ENCODE measurements around the gene POLD2. TPM values are rescaled to one million over a fixed set of nuclear protein-coding genes. Genes with fewer than 3 reads are reported as not detected.
A peak's percentile ranks its signal among the peaks of the same experiment; 100 is the strongest.

The POLD2 gene
- total and polyA plus RNA-seq, 2 of the 13 experiments (the other 11 are each of a cell fraction or from before 2014, with no cell fraction given), result 87.6 to 95.1 TPM

DNA sequence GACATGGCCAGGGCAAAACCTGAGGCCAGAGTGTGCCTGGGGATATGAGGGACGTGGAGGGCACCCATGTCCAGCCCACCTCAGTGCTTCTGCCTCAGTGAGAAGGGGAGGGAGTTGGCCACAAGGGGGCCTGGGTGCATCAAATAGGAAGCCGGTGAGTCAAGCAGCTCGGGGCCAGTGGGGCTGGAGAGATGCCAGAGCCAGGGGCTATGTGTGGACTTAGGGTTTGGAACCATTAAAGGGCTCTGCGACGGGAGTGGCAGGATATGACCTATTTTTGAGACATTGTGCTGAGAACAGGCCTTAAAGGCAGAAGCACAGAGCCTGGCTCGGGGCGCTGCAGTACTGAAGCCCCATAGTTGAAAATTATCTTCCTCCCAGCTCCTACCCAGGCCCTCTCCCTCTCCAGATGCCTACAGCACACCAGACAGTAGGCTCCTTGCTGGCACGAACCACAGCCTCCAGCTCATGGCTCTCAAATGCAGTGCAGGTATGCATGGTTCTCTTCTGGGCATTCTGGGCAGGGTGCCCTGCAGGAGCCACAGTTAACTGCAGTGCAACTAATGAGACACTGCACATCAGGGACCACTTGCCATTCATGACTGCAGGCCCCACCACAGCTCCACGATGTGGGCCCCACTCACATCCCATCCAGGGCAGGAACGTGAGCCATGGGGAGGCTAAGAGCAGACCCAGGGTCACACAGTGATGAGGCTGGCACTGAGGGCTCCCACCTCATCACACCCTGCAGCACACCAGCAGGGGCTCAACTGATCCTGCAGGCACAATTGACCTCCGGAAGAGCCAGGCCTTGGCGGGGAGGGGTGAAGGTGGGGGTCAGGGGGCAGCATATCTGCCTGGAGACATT is 50.8 kb downstream of the POLD2 start (continued):
- TF ChIP-seq TARDBP (CRISPR knock-in tag; IDR thresholded peaks at IDR 0.05), result no peak; the same call in 1 of the 2 replicates
- TF ChIP-seq NR2F1 (CRISPR knock-in tag; IDR thresholded peaks at IDR 0.05), result no peak
- TF ChIP-seq, protein P1, sequence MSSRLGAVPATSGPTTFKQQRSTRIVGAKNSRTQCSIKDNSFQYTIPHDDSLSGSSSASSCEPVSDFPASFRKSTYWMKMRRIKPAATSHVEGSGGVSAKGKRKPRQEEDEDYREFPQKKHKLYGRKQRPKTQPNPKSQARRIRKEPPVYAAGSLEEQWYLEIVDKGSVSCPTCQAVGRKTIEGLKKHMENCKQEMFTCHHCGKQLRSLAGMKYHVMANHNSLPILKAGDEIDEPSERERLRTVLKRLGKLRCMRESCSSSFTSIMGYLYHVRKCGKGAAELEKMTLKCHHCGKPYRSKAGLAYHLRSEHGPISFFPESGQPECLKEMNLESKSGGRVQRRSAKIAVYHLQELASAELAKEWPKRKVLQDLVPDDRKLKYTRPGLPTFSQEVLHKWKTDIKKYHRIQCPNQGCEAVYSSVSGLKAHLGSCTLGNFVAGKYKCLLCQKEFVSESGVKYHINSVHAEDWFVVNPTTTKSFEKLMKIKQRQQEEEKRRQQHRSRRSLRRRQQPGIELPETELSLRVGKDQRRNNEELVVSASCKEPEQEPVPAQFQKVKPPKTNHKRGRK (CRISPR knock-in tag; IDR thresholded peaks at IDR 0.05), result no peak
- TF ChIP-seq ZNF788 (CRISPR knock-in tag; IDR thresholded peaks at IDR 0.05; ENCODE audit: borderline replicate concordance), result no peak
- no peak for TF ChIP-seq U2AF2 (IDR thresholded peaks at IDR 0.05; ENCODE audit: low read depth, low read length)
- TF ChIP-seq MAFK (conservative IDR thresholded peaks at IDR 0.05 in 1 of 2, IDR thresholded peaks at IDR 0.05 in 1 of 2; ENCODE audit: low read length in 2 of 2), result no peak
- TF ChIP-seq, protein P2, sequence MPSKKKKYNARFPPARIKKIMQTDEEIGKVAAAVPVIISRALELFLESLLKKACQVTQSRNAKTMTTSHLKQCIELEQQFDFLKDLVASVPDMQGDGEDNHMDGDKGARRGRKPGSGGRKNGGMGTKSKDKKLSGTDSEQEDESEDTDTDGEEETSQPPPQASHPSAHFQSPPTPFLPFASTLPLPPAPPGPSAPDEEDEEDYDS (CRISPR knock-in tag; IDR thresholded peaks at IDR 0.05), result no peak
- TF ChIP-seq, protein P3, sequence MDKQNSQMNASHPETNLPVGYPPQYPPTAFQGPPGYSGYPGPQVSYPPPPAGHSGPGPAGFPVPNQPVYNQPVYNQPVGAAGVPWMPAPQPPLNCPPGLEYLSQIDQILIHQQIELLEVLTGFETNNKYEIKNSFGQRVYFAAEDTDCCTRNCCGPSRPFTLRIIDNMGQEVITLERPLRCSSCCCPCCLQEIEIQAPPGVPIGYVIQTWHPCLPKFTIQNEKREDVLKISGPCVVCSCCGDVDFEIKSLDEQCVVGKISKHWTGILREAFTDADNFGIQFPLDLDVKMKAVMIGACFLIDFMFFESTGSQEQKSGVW (CRISPR knock-in tag; IDR thresholded peaks at IDR 0.05; ENCODE audit: borderline replicate concordance), result no peak
- TF ChIP-seq NRL (CRISPR knock-in tag; IDR thresholded peaks at IDR 0.05; ENCODE audit: borderline replicate concordance), result no peak
- no peak for TF ChIP-seq ZNF558 (CRISPR knock-in tag; IDR thresholded peaks at IDR 0.05; ENCODE audit: borderline replicate concordance)
- TF ChIP-seq, protein P4, sequence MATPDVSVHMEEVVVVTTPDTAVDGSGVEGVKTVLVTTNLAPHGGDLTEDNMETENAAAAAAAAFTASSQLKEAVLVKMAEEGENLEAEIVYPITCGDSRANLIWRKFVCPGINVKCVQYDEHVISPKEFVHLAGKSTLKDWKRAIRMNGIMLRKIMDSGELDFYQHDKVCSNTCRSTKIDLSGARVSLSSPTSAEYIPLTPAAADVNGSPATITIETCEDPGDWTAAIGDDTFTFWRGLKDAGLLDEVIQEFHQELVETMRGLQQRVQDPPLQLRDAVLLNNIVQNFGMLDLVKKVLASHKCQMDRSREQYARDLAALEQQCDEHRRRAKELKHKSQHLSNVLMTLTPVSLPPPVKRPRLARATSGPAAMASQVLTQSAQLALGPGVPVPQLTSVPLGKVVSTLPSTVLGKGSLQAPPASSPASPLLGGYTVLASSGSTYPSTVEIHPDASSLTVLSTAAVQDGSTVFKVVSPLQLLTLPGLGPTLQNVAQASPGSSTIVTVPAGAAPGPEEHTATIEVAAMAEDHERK (CRISPR knock-in tag; IDR thresholded peaks at IDR 0.05; ENCODE audit: low read depth), result no peak
- TF ChIP-seq, protein P5, sequence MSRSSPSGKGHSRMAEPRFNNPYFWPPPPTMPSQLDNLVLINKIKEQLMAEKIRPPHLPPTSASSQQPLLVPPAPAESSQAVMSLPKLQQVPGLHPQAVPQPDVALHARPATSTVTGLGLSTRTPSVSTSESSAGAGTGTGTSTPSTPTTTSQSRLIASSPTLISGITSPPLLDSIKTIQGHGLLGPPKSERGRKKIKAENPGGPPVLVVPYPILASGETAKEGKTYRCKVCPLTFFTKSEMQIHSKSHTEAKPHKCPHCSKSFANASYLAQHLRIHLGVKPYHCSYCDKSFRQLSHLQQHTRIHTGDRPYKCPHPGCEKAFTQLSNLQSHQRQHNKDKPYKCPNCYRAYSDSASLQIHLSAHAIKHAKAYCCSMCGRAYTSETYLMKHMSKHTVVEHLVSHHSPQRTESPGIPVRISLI (CRISPR knock-in tag; IDR thresholded peaks at IDR 0.05; ENCODE audit: borderline replicate concordance), result no peak
- TF ChIP-seq, protein P6, sequence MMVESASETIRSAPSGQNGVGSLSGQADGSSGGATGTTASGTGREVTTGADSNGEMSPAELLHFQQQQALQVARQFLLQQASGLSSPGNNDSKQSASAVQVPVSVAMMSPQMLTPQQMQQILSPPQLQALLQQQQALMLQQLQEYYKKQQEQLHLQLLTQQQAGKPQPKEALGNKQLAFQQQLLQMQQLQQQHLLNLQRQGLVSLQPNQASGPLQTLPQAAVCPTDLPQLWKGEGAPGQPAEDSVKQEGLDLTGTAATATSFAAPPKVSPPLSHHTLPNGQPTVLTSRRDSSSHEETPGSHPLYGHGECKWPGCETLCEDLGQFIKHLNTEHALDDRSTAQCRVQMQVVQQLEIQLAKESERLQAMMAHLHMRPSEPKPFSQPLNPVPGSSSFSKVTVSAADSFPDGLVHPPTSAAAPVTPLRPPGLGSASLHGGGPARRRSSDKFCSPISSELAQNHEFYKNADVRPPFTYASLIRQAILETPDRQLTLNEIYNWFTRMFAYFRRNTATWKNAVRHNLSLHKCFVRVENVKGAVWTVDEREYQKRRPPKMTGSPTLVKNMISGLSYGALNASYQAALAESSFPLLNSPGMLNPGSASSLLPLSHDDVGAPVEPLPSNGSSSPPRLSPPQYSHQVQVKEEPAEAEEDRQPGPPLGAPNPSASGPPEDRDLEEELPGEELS (CRISPR knock-in tag; IDR thresholded peaks at IDR 0.05), result no peak
- TF ChIP-seq, protein P7, sequence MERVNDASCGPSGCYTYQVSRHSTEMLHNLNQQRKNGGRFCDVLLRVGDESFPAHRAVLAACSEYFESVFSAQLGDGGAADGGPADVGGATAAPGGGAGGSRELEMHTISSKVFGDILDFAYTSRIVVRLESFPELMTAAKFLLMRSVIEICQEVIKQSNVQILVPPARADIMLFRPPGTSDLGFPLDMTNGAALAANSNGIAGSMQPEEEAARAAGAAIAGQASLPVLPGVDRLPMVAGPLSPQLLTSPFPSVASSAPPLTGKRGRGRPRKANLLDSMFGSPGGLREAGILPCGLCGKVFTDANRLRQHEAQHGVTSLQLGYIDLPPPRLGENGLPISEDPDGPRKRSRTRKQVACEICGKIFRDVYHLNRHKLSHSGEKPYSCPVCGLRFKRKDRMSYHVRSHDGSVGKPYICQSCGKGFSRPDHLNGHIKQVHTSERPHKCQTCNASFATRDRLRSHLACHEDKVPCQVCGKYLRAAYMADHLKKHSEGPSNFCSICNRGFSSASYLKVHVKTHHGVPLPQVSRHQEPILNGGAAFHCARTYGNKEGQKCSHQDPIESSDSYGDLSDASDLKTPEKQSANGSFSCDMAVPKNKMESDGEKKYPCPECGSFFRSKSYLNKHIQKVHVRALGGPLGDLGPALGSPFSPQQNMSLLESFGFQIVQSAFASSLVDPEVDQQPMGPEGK (CRISPR knock-in tag; IDR thresholded peaks at IDR 0.05), result 0 out of 2 replicates have a peak, but pooled peaks have one; percentile 10
